GM23338 (cell line): Measurements from ENCODE around the gene RAB25.

ENCODE experiments used
- CREB1 ChIP-seq: fragments of 250-450 bp; sonication (Bioruptor Pico); IDR thresholded peaks from 2 replicates; pipeline ENCODE4 v1.5.0; 2020; ENCODE audit warnings: low read depth, mild to moderate bottlenecking, moderate library complexity
- CTCF ChIP-seq, 2 experiments: fragments of 200-600 bp in 1 of 2; sonication (generic) in 1 of 2; conservative IDR thresholded peaks; 2 replicates each; pipeline versions ENCODE4 v1.5.1 to v1.6.1; 2016 to 2017; ENCODE audit warnings: antibody characterized with exemption in 2 of 2, low read depth in 2 of 2, mild to moderate bottlenecking in 2 of 2, moderate library complexity in 1 of 2
- ETS1 ChIP-seq: IDR thresholded peaks from 2 replicates; pipeline ENCODE4 v1.6.1; 2016; ENCODE audit warnings: antibody characterized with exemption
- EZH2 ChIP-seq: fragments of 200-600 bp; sonication (generic); IDR thresholded peaks from one replicate; pipeline ENCODE4 v1.8.0; 2017; ENCODE audit warnings: antibody characterized with exemption, mild to moderate bottlenecking, low read depth; ENCODE audit not compliant: unreplicated experiment
- EZH2phosphoT487 ChIP-seq: fragments of 200-600 bp; sonication (generic); IDR thresholded peaks from one replicate; pipeline ENCODE4 v1.8.1; 2018; ENCODE audit warnings: antibody characterized with exemption; ENCODE audit not compliant: unreplicated experiment
- JUNB ChIP-seq: IDR thresholded peaks from one replicate; pipeline ENCODE4 v1.6.1; 2016; ENCODE audit warnings: antibody characterized with exemption; ENCODE audit not compliant: unreplicated experiment
- POLR2AphosphoS5 ChIP-seq: IDR thresholded peaks from 2 replicates; pipeline ENCODE4 v1.6.1; 2016; ENCODE audit warnings: antibody characterized with exemption, low read depth
- REST ChIP-seq: IDR thresholded peaks from one replicate; pipeline ENCODE4 v1.6.1; 2018; ENCODE audit warnings: antibody characterized with exemption; ENCODE audit not compliant: unreplicated experiment
- STAT1 ChIP-seq: IDR thresholded peaks from one replicate; pipeline ENCODE4 v1.6.1; 2016; ENCODE audit warnings: antibody characterized with exemption; ENCODE audit not compliant: unreplicated experiment
- ZNF331 ChIP-seq: fragments of 250-450 bp; sonication (Bioruptor Pico); IDR thresholded peaks from 2 replicates; pipeline ENCODE4 v1.5.0; 2020; ENCODE audit warnings: low read depth, mild to moderate bottlenecking, moderate library complexity

- TF ChIP-seq CTCF (conservative IDR thresholded peaks at IDR 0.05; ENCODE audit: low read depth in 2 of 2) = no peak
- TF ChIP-seq EZH2 = no peak
- TF ChIP-seq JUNB = no peak
- no peak for TF ChIP-seq ZNF331 (CRISPR knock-in tag)
- TF ChIP-seq ETS1 = no peak
- TF ChIP-seq POLR2AphosphoS5 = no peak
- no peak for TF ChIP-seq STAT1
- TF ChIP-seq REST = no peak
- no peak for TF ChIP-seq EZH2phosphoT487
- no peak for TF ChIP-seq CREB1 (CRISPR knock-in tag)
These were observed 30.6 kb downstream of the RAB25 start for GRCh38 chr1:156091610-156092009.
